Astrocyte of the cerebellum (primary cell): ENCODE data around the gene EMILIN2.
"Not testable (repeated sequence)": the region's sequence is repeated elsewhere in the genome, so short reads cannot be mapped to it uniquely, and the experiment has no call there.

ENCODE experiments used
- DNase-seq: peaks from one replicate; pipeline ENCODE4 v3.0.0-alpha.2; 2011; ENCODE audit warnings: low read depth
- H3K4me3 ChIP-seq: 2 replicates; pipeline ENCODE4 v1.5.1; 2011; ENCODE audit warnings: mild to moderate bottlenecking, low read depth, low read length, moderate library complexity
- in situ Hi-C: cut with HindIII; loops from 2 replicates; pipeline ENCODE4 v1.10.0; 2017; ENCODE audit warnings: low sequenced_read_pairs
- TF ChIP-seq, protein P1 (sequence below): IDR thresholded peaks from 2 replicates; pipeline ENCODE4 v1.5.1; 2012; ENCODE audit warnings: low read length, low read depth, moderate library complexity, mild to moderate bottlenecking; ENCODE audit errors: missing control alignments

Gene EMILIN2

DNA sequence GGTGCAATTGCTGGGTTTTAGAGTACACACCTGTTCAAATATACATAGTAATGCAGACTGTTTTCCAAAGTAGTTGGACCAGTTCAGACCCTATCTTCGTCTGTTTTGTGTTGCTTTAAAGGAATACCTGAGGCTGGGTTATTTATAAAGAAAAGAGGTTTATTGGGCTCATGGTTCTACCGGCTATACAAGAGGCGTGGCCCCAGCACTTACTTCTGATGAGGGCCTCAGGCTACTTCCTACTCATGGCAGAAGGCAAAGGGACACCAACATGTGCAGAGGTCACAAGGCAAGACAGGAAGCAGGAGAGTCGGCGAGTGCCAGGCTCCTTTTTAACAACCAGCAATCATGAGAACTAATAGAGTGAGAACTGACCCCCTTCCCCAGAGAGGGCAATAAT is 21.9 kb upstream of the EMILIN2 start:
- in situ Hi-C loops = loop anchor here (5.0 kb wide), 1 partner anchor 92 kb away; no protein-coding TSS in a partner anchor
- H3K4me3 ChIP-seq = no peak overlapping the region
- TF ChIP-seq, protein P1, sequence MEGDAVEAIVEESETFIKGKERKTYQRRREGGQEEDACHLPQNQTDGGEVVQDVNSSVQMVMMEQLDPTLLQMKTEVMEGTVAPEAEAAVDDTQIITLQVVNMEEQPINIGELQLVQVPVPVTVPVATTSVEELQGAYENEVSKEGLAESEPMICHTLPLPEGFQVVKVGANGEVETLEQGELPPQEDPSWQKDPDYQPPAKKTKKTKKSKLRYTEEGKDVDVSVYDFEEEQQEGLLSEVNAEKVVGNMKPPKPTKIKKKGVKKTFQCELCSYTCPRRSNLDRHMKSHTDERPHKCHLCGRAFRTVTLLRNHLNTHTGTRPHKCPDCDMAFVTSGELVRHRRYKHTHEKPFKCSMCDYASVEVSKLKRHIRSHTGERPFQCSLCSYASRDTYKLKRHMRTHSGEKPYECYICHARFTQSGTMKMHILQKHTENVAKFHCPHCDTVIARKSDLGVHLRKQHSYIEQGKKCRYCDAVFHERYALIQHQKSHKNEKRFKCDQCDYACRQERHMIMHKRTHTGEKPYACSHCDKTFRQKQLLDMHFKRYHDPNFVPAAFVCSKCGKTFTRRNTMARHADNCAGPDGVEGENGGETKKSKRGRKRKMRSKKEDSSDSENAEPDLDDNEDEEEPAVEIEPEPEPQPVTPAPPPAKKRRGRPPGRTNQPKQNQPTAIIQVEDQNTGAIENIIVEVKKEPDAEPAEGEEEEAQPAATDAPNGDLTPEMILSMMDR = no peak
- no peak for DNase-seq

DNA sequence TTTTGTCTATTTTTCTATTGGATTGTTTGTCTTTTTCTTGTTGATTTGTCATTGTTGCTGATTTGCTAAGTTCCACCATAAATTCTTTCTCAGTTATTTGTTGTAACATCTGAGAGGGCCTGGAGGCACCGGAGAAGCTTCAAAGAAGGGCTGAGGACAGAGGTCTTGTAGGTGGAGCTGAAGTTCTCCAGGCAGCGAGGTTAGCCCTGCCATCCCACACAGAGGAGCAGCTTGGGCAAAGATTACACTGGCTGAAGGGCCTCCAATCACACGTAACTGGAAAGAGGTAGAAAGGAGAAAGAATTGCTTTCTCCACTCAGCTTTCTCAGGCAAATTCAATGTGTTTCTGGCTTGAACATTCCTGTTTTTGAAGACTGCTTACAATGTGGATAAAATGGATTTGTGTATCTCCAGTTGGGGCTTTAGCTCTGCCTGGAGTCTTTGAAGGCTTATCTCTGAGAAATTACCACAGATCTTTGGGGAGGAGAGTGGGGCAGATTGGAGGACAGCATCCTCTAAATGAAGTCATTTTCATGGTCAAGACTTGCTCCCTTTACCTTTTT is 21.1 kb upstream of the EMILIN2 start:
- TF ChIP-seq, protein P1 = no peak
- DNase-seq = no peak

DNA sequence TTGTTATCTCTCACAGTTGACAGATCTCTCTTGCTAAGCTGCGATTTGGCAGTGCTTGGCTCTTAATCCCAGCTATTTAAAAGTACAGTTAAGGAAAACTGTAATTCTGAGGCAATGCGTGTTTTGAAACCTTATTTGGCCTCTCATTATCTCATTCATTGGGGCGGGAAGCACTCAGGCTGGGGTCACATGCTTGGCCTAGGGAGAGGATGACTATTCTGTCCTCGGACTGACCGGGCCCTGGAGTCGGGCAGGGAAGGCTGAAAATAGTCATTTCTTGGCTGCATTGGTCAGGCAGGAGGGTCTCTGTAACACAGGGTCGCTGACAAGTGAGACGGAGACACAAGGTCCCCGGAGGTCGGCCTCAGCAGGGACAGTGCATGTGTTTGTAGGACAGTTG is 20.2 kb upstream of the EMILIN2 start:
- no peak for DNase-seq
- TF ChIP-seq, protein P1 = no peak
- H3K4me3 ChIP-seq = no peak overlapping the region
- in situ Hi-C loops = loop anchor here (5.0 kb wide), 1 partner anchor 91 kb away; no protein-coding TSS in a partner anchor

More for the DNA sequence above, 21.1 kb upstream of the EMILIN2 start:
- in situ Hi-C loops = loop anchor here (5.0 kb wide), 1 partner anchor 92 kb away; no protein-coding TSS in a partner anchor
- H3K4me3 ChIP-seq = no peak overlapping the region

DNA sequence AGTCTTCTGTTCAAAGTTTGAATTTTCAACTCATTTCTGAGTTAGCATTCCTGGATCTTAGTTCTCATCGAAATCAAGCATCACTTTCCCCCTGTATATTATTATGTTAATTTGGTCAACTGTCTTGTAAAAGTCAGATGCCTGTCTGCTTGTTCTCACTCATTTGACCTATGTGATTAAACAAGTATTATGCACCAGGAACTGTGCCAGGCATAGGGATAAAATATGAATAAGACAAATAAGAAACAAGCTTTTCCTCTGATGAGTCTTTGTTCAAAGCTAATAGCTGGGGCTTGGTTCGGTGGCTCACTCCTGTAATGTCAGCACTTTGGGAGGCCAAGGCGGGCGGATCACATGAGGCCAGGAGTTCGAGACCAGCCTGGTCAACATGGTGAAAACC is 19.7 kb upstream of the EMILIN2 start:
- no peak overlapping the region for H3K4me3 ChIP-seq
- TF ChIP-seq, protein P1 = no peak
- in situ Hi-C loops = loop anchor here (5.0 kb wide), 1 partner anchor 90 kb away; no protein-coding TSS in a partner anchor
- no peak for DNase-seq

DNA sequence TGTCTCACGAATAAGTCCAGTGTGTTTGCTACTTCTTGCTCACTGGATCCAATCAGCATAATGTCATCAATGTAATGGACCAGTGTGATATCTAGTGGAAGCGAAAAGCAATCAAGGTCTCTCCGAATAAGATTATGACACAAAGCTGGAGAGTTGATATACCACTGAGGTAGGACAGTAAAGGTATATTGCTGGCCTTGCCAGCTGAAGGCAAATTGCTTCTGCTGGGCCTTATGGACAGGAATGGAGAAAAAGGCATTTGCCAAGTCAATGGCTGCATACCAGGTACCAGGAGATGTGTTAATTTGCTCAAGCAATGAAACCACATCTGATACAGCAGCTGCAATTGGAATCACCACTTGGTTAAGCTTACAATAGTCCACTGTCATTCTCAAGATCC is 10.7 kb upstream of the EMILIN2 start:
- in situ Hi-C loops, H3K4me3 ChIP-seq, DNase-seq: not testable (repeated sequence)

DNA sequence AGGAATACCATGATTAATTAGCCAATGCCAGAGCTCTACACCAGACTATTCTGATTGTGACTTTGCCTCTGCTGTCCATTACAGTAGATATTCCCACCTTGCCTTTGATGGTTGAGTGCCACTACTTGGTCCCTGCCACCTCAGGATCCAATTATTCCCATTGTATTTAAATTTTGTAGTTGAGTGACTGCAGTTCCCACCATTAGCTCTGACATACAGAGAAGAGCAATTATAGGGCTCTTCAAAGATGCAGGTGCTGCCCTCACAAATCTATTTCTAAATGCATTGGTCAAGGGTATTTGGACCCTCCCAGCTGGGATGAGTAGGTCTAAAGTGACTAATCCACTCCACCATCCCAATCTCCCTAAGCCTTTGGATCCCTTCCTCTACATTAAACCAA is 9.5 kb upstream of the EMILIN2 start:
- DNase-seq, in situ Hi-C loops, H3K4me3 ChIP-seq: not testable (repeated sequence)

DNA sequence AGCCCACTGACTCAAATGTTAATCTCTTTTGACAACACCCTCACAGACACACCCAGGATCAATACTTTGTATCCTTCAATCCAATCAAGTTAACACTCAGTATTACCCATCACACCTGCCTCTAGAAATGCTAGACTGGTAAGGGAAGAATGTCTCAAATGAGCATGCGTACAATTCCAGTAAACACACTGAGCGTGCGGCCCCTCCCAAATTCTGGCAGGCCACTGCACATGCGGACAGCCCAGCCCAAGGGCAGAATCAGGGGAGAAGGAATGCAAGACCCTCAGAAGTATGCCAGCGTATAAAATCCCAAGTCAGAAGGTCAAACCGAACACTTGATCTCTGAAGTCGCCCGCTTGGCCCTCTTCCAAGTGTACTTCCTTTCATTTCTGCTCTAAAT is 7.6 kb upstream of the EMILIN2 start:
- DNase-seq = no peak
- in situ Hi-C loops = no loop called here
- TF ChIP-seq, protein P1 = no peak
- H3K4me3 ChIP-seq = no peak overlapping the region

DNA sequence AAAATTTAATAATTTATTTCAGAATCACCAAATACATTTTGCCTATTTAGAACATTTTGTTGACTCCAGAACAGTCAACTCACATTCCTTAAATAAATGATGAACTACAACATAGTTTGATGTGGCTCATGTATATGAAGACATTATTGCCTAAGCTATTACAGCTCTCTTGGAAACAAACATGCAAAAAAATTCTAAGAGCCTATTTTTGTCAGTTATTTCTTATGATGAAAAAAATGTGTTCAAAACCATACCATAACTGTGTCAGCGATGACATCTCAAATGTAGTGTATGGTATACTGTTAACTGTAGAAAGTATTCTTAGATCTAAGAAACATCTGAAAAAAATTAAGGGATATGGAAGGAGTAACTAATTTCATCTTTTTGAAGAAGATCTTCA is 6.3 kb upstream of the EMILIN2 start:
- no peak for DNase-seq
- in situ Hi-C loops = no loop called here
- TF ChIP-seq, protein P1 = no peak
- no peak overlapping the region for H3K4me3 ChIP-seq
